Cardiac fibroblast (primary cell): ENCODE data around the gene TNK1.

ENCODE experiments used
- DNase-seq, 2 donors: peaks; one replicate each; pipeline versions ENCODE4 v3.0.0 to v3.0.0-alpha.2; 2010; ENCODE audit warnings: low read depth in 2 of 2
- H3K4me3 ChIP-seq, 2 donors: replicated peaks in 1 of 2; 1 replicate in 1 of 2; 2 replicates in 1 of 2; pipeline ENCODE4 v1.5.1; 2011; ENCODE audit warnings: low read depth in 2 of 2, low read length in 2 of 2, mild to moderate bottlenecking in 2 of 2, moderate library complexity in 1 of 2
- CTCF ChIP-seq: IDR thresholded peaks from one replicate; pipeline ENCODE4 v1.5.1; 2011; ENCODE audit warnings: low read depth, mild to moderate bottlenecking, low read length, inconsistent platforms

TNK1 gene

GRCh38 chr17:7435676-7436555 lies 55.0 kb downstream of the TNK1 start:
- no peak for TF ChIP-seq CTCF
- peak overlapping the region; percentile 43 to 44 for H3K4me3 ChIP-seq
- no peak for DNase-seq

DNA sequence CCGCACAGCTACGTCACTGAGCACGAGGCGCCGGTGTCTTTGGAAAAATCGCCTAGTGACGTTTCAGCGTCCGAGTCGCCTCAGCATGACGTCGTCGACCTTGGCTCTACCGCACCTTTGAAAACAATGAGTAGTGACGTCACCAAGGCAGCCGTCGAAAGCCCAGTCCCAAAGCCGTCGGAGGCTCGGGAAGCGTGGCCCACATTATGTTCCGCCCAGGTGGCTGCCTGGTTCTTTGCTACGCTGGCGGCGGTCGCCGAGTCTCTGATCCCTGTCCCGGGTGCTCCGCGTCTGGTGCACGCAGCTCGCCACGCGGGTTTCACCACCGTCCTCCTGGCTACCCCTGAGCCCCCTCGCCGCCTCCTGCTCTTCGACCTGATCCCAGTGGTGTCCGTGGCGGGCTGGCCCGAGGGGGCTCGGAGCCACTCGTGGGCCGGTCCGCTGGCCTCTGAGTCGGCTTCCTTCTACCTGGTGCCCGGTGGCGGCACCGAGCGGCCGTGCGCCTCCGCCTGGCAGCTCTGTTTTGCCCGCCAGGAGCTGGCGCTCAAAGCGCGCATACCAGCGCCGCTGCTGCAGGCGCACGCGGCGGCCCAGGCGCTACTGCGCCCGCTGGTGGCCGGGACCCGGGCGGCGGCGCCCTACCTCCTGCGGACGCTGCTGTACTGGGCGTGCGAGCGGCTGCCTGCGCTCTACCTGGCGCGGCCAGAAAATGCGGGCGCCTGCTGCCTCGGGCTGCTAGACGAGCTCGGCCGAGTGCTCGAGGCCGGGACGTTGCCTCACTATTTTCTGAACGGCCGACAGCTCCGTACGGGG lies 55.9 kb downstream of the TNK1 start:
- peak overlapping the region; percentile 21 to 37 for H3K4me3 ChIP-seq
- TF ChIP-seq CTCF: no peak
- DNase-seq: peak; percentile 73 to 81

- DNase-seq: no peak
- TF ChIP-seq CTCF: no peak
- H3K4me3 ChIP-seq: peak overlapping the region; percentile 21 to 35
Measured at GRCh38 chr17:7437369-7437863, 56.5 kb downstream of the TNK1 start.

DNA sequence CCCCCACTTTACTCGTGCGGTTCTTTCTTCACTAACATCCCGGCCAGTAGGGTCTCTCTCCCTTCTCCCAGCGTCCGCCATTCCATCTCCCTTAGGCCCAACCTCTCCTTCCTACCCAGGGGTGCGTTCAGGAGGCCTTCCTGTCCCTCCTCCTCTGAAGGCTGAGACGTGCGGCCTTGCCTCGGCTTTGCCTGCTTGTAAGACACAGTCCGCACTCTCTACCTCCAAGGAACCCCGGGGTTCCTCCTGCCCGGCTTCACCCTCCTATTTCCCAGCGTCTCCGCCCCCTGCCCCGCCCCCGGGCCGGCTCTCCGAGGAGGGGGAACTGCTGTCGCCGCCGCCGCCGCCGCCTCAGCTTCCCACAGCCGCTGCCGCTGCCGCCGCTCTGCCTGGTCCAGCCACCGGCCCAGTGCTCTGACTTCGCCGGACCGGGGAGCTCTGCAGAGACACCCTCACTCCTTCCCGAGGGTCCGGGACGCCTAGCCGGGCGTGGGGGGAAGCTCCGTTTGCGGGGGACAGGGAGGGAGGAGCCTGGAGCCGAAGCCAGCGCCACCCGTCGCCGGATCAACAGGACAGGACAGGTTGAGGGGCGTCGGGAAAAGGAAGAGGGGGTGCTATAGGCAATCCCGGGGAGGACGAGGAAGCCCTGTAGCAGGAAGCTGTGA lies 57.2 kb downstream of the TNK1 start:
- DNase-seq: no peak
- TF ChIP-seq CTCF: no peak
- peak overlapping the region in 1 of 2 donors; percentile 46 for H3K4me3 ChIP-seq

DNA sequence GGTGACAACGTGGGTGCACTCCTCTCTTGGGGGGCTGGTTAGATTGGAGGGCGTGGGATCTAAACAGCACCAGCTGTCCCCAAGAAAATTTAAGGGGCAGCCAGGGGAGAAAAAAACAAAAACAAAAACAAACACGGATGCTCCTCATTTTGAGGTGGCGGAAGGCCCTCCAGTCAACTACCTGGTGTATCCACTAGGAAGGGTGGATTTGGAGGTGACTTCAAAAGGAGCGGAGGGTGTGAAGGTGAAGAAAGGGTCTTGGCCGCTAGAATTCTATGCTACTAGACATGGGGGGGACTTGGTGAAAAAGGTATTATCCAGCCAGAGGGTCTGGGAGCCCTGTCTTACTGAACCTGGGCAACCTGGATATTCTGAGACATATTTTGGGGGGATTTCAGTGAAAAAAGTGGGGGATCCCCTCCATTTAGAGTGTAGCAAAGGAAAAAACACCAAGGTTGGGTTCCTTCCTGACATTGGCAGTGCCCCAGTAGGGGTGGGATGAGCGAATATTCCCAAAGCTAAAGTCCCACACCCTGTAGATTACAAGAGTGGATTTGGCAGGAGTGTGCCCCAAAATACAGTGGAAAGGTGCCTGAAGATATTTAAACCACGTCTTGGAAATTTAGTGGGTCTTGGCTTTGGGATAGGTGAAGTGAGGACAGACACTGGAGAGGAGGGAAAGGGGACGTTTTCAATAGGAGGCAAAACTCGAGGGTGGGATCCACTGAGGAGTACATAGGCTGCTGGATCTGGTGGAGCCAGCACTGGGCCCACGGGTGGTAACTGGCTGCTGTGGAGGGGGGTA lies 58.0 kb downstream of the TNK1 start:
- TF ChIP-seq CTCF: no peak
- H3K4me3 ChIP-seq: peak overlapping the region in 1 of 2 donors; percentile 46
- DNase-seq: no peak
